ENCODE results near the gene PHLDB1. TPM values are rescaled to one million over a fixed set of nuclear protein-coding genes. Genes with fewer than 3 reads are reported as not detected.
A peak's percentile ranks its signal among the peaks of the same experiment; 100 is the strongest.

PHLDB1 gene
- total RNA-seq, 1 donor from 2014 or later, result 562 TPM

DNA sequence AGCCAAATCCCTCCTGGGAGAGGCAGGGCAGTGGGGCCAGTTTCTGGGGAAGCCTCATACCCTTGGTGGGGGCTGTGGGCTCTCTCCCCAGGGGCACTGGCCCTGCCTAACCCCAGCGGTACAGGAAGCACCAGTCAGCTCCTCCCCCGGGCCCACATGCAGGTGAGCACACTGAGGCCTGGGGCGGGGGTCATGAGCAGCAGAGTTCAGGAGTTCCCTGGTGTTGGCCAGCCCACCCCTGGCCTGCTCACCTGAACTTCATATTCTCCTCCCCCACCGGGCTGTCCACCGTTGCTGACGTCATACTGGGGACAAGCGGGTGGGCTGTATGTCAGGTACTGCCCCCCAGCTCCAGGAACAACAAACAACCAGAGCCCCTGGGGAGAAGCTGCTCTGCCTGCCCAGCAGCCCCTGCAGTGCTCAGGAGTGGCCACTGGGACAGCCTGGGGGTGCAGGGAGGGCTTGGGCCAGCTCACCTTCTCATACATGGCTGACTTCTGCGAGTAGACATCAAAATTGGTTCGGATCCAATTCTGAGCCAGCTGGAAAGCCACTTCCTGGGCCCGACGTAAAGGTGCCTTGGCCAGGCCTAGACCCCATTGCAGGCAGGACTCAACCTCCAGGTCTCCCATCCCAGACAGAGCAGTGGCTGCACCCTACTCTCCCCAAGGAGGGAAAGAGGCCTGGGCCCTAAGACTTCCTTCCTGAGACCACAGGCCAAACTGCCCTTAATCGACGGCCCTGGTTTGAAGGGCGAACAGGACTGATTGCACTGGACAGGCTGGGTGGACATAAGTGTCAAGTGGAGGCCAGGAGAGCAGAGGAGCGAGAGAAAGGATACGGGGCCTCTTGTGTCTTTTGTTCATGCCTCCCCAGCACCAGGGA, 51.3 kb downstream of the PHLDB1 start:
- DNase-seq (ENCODE audit: low spot score), result no peak

DNA sequence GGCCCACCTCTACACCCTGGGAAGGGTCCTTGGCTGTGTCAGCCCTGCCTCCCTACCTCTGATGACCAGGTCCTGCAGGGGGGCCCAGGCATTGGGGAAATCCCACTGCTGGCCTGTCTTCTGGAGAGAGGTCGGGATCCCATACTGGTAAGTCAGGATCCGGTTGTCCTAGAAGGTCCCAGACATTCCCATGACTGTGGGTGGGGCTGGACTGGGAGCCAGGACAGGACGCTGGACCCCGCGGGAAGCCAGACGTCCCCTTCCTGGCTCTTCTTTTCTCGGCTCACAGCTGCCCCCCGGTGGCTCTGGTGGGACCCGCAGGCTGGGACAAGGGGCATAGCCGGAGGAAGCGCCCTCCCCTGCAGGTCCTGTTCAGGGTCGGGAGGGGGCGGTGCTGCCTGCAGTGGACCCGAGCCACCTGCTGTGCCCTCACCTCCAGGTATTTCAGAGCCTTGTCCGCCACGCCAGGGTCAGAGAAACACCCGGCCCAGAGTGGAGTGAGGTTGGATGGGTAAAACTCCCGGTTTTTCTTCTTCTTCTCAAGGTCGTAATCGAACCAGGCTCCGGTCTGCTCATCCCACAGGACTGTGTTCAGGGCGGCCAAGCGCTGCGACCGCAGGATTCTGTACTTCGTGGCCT, 52.0 kb downstream of the PHLDB1 start:
- DNase-seq (ENCODE audit: low spot score), result peak; percentile 95

DNA sequence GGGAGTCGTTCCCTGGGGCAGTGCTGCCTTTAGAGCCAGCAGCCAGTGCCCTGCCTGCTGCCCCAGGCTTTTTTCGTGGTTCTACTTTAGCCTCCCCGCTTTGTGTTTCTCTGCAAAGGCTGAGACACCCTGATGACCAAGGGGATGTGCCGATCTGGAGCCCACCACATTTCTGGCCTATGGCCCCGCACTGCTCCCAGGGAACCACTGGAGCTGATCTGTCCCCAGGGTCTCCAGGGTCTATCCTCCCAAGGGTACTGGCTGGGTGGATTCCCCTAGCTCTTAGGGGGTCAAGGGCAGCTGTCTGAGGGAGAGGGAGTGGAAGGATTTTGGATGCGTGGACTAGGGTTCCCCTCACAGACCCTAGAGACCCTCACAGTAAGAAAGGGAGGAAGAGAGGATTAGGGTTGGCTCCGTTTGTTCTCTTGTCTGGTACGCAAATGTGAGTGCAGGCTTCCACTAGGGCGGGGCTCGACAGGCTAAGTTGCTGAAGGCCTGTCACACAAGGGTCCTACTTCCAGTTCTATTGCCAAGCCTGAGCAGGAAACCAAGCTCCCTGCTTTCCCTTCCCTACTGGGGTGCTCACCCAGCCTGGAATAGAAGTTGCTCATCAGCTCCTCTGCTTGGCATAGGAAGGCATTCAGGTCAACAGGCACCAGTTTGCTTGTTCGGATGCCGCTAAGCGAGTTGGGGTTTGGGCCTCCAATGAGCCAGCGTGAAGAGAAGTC, 52.7 kb downstream of the PHLDB1 start:
- peak; percentile 82 for DNase-seq (ENCODE audit: low spot score)

GRCh38 chr11:118660681-118661424, 53.4 kb downstream of the PHLDB1 start:
- peak; percentile 55 for DNase-seq (ENCODE audit: low spot score)

- peak; percentile 76 for DNase-seq (ENCODE audit: low spot score)
Observed at GRCh38 chr11:118661425-118662301, 54.2 kb downstream of the PHLDB1 start.

- DNase-seq (ENCODE audit: low spot score), result peak; percentile 78
Observed at GRCh38 chr11:118662401-118663271, 55.2 kb downstream of the PHLDB1 start.

DNA sequence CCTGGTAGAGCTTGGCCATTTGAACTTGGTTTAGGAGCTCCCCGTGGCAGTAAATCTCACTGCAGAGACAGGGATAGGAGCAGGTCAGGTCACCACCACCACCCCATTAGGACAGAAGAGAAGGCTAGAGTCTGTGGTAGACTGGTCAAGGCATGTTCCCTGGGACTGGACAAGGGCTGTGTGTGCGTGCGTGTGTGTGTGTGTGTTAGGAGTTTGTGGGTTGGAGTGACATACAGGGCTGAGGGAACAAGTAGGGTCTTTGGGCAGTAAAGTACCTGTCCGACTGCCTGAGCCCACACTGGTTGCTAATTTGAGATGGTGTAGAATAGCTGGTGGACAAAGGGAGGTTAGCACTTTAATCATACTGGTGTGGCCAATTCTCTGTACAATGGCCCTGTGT, 56.0 kb downstream of the PHLDB1 start:
- DNase-seq (ENCODE audit: low spot score), result peak; percentile 35

GRCh38 chr11:118663902-118664301, 56.5 kb downstream of the PHLDB1 start:
- peak; percentile 2 for DNase-seq (ENCODE audit: low spot score)

- DNase-seq (ENCODE audit: low spot score), result peak; percentile 6
Observed at GRCh38 chr11:118666371-118666770, 59.0 kb downstream of the PHLDB1 start.

DNA sequence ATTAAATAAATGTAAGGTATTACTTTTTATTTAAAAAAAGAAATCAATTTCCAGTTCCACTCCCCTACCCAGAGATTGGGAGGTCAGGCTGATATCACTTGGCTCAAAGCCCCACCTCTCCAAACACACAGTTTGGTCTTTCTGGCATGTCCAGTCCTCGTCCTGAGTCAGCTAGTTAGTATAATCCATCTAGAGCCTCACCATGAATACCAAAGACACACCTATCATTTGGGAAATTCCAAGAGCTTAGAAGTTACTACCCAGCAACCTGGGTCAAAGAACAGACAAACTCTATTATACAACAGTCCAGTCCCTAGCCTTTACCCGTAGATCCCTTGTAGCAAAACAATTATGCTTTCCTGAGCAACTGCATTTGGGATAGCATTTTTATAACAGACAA, 62.6 kb downstream of the PHLDB1 start:
- no peak for DNase-seq (ENCODE audit: low spot score)

DNA sequence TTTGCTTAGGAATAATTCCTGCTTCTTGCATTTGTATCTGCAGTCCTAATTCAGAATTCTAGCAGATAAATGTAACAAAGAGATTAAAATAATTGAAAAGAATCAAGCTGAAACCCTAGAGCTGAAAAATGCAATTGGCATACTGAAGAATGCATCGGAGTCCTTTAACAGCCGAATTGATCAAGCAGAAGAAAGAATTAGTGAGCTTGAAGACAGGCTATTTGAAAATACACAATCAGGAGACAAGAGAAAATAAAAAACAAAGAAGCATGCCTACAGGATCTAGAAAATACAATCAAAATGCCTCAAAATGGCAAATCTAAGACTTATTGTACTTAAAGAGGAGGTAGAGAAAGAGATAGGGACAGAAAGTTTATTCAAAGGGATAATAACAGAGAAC, 63.8 kb downstream of the PHLDB1 start:
- DNase-seq (ENCODE audit: low spot score), result no peak

DNA sequence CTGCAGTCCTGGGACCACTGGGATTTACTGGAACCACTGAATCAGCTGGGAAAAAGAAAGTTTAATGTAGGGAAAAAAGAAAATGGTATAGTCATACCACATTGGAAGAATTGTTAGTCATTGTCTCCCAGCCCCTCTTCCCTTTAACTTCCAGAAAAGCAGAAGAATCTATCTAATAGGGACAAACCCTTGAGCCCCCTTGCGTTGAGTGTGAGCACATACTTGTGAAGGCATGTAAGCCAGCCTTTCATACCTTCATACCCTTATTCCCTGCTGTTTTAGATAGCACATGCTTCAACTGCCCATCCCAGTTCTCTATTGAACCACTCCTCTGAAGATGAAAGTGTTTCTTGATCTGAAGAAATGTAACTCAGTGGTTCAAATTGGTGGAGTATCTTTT, 65.4 kb downstream of the PHLDB1 start:
- DNase-seq (ENCODE audit: low spot score), result no peak

DNA sequence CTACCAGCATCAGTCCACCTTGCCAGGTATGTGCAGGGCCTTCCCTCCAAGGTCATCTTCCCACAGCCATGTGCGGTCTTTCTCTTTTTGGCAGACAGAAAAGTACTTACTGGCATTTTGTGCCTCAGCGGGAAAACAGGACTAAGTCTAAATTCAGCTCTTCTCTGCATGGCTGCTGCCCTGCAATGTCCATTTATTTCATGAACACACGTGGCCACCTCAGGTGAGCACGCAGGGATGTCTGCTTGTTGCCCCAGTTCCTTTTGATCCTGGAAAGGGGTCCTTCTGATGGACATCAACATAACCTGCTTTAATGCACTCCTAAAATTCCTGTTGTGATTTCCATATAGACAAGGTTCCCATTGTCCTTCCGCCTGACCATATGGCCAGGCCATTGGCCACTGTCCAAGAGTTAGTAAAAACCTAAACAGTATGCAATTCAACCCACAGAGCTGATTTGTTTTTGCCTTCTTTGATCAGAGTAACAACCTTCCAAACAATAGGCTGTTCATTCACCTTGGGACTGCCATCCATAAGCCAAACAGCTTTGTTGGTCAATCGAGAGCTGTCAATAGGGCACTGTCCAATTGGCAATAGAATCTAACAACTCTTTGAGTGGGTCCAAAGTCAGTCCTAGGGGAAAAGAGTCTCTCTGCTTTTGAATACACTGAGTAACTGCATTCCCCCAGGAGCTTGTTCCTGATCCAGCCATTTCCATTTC, 66.1 kb downstream of the PHLDB1 start:
- peak; percentile 47 for DNase-seq (ENCODE audit: low spot score)

DNA sequence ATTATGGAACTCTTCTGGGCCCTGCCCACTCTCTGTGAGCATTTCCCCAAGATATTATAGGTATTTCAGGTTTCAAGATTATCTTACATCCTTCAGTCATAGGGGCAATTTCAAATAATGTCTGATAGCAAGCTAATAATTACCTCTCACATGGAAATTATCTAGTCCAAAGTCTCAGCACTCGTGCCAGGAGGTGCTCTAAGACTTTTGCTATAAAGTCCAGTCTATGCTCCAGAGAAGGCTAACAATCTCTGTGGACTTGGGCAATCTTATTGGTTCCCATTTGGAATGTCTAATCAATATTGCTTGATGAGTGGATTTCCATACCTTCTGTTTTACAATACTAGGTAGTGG, 66.6 kb downstream of the PHLDB1 start:
- DNase-seq (ENCODE audit: low spot score), result no peak

DNA sequence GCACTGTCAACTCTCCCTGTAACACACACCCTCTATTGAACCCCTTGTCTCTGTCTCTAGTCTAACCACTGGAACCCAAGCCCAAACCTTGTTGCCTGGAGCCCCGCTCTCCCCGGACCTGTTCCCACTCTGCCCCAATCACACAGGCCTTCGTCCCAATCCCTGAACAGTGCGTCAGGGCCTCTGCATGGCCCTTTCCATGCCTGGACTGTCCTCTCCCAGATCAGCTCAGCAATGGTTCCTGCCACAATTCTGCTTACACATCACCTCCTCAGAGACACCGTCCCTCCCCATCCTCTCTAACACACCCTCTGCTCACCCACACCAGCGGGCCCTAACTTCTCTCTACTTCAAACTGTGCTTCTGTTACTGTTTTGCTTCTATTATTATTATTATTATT, 70.6 kb downstream of the PHLDB1 start:
- DNase-seq (ENCODE audit: low spot score), result peak; percentile 45

GRCh38 chr11:118678908-118679307, 71.5 kb downstream of the PHLDB1 start:
- DNase-seq (ENCODE audit: low spot score), result peak; percentile 86

DNA sequence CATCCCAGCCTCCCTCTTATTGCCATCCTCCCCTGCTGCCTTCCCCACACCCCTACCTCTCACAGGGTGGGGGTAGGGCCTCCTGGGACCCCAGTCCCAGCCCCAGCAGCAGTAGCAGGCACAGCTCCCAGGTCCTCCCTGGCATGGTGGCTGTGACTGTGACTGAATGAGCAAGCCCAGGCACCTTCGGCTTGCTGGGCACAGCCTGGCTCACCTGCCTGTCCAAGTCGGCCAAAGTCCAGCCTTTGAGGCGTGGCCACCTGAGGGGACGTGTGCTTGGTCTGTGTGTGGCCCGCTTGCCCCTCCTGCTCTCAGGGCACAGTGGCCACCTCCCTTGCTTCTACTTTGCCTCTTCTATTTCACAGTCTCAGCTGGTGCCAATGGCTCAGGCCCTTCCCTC, 72.1 kb downstream of the PHLDB1 start, which contains the start of gene TREH:
Gene TREH (minus strand): TSS at position 168 of the 400 bp plus-strand sequence. CDS start 23 bp downstream, at position 145.
- peak; percentile 89 for DNase-seq (ENCODE audit: low spot score)

DNA sequence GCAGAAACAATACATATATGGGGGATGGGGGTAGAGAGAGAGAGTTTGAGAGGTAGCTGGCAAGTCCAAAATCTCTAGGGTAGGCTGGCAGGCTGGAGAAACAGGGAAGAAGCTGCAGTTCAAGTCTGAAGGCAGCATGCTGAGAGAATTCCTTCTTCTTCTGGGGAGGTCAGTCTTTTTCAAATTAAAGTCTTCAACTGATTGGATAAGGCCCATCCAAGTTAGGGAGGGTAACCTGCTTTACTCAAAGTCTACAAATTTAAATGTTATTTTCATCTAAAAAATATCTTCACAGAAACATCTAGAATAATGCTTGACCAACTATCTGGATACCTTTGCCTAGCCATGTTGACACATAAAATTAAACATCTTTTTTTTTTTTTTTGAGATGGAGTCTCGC, 75.0 kb downstream of the PHLDB1 start:
- no peak for DNase-seq (ENCODE audit: low spot score)
